DMS153 treated with DMSO at 0.1 percent for 48 hours (cell line): ENCODE data around the gene BRD3.

Experiments
- DNase-seq: peaks from one replicate; lab custom pipeline; 2025; ENCODE audit not compliant: unreplicated experiment; lab: John Stamatoyannopoulos, UW

Gene BRD3

DNA sequence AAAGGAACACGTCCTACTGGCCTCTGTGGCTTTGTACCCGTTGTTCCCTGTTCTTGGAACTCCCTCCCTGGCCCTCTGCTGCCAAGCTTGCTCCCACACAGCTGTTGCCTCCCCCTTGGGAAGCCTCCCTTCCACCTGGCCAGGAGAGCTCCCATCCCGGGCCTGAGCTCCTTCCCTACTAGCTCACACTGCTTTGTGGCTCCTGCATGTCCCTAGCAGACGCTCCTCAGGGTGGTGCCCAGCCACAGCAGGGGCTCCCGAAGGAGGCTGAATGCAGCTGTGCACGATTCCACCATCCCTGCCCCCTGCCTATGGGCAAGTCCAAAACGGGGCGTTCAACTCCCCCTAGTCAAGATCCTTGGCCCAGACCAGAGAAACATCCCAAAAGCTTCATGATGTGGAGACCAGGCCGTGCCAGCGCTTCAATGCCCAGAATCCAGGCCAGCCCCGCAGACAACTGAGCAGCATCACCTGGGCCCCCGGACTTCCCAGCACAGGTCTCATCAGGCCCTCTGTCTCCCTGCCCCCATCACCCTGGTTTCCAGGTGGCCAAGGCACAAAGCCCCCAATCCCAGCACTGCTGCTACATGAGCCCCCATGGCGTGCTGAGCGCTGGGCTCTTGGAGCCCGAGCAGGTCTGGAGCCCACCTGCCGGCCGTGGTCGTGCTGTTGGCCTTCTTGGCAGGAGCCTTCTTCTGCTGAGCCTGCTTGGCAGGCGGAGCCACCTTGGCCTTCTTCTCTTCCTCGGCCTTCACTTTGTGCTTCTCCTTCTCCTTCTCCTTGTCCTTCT, 28.2 kb downstream of the BRD3 start:
- no peak for DNase-seq

DNA sequence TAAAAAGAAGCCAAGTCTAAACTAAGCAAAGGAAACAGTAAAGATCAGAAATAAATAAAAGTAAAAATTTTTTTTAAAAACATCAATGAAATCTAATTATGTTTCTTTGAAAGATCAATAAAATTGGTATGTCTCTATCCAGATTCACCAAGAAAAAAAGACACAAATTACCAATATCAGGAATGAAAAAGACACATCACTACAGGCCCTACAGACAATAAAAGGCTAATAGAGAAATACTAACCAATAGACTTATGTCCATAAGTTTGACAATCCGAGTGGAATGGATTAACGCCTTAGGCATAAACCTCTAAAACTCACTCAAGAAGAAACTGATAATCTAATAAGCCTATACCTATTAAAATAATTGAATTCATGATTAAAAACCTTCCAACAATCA, 30.2 kb downstream of the BRD3 start:
- DNase-seq: no peak

DNA sequence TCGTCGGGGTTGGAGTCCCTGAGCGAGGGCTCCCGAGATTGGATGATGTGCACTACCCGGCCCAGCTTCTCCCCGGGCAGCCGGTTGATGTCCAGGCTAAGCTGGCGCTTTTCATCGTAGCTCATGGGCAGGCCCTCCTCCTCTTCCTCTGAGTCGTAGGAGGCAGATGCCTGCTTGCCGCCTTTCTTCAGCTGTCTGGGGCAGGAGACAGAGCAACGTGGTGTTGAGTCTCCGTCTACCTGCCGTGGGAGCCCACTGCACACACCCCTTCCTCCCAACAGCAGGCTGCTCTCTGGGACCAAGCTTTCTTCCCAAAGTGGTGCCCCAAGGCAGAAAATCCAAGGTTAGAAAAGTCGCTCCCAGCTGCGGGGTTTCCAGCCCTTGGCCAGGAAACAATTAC, 31.7 kb downstream of the BRD3 start:
- no peak for DNase-seq

DNA sequence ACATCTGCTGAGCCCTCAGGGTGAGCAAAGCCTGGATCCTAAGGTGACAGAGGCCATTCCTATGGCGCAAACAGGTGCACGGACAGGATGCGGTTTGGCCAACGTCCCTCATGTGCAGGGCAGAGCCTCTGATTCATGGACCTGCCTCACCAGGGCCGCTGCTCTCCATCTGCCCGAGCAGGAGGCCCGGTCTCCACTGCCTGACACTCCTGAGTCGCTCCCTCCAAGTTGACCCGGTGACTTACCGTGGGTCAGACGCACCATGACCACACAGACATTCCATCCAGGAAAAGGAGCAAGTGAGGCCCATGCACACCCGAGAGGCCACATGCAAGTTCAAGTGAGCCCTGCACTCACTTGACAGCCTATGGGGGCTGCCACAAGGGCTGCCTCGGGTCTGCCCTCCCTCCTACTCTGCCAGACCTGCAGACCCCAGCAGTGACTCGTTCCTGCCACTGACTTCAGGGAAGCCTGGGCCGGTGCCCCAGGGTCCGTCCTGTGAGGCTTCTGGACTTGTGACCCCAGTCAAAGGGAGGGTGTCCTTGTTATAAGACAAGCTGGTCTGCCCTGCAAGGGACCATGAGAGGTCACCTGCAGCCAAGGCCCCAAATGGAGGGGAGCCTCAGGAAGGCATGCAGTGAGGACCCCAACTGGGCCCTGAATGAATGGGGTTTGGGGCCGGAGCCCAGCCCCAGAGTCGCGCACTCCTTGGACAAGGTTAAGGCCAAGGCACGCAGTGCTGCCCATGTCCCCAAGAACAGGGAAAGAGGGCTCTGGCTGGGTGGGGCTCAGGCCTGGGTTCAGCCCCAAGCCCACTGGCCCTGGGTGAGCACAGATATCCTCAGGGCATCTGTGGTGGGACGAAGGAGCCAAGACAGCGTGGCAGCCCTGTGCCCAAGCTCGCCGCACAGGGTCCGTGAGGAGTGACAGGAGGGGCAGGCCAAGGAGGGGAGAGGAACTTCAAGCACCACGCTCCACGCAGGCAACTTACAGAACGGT, 32.5 kb downstream of the BRD3 start:
- no peak for DNase-seq

GRCh38 chr9:134034215-134035040, 33.4 kb downstream of the BRD3 start:
- DNase-seq: no peak

DNA sequence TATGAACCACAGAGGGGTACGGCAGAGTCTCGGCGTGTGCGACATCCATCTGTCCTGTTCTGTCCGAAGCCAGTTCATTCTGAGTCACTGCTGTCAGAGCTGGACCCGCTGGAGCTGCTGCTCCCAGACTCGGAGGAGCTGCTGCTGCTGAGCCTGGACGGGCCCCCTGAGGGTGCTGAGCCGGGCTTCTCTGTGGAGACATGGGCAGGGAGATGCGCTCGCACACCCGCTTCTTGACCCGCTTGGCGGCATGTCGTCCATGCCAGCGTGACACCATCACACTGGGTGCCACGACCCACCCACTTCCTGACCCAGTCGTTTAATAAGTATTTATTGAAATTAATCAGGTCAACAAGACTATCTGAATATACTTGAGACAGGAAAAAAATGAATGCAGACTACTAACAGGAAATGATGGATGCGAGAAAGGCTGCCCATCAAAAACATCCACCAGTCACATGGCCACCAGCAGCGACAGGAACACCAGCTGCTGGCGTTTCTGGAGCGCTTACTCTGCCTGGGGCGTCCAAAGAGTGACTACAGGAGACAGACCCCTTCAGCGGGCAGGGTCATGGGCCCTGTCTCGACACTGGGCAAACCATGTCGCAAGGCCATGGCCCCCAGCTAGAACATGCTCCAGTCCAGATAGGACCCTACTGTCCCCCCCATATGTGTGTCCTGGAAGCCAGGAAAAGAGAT, 34.2 kb downstream of the BRD3 start:
- DNase-seq: no peak

DNA sequence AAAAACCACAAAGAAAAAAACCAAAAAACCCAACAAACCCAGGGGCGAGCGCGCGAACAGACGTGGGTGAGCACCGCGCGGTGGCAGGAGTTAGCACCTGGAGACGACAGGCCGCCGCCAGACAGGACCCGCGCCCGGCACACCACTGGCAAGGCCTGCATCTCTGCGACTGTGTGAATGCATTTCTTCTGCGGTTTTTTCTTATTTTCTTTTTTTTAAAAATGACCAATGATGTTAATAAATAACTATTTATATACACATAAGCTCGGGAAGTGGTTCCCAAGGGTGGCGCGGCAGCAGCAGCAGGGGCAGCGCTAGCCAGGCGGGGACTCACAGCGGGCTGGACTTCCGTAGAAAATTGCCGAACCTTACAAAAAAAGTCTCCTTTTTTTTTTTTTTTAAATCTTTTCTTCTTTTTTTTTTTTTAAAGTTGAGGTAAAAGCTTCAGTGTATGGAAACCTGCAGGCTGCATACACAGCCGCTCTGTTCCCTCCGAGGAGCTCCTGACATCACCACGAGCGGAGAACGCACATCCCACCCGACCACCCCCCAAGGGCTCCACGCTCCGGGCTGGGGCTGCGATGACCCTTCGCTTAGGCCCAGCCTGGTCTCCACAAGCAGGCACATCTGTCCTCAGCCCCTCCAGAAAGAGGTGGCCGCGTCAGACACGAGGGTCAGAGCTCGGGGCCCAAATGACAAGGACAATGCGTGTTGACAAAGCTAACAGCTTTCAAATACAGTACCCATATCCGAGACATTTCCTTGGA, 35.2 kb downstream of the BRD3 start:
- no peak for DNase-seq

DNA sequence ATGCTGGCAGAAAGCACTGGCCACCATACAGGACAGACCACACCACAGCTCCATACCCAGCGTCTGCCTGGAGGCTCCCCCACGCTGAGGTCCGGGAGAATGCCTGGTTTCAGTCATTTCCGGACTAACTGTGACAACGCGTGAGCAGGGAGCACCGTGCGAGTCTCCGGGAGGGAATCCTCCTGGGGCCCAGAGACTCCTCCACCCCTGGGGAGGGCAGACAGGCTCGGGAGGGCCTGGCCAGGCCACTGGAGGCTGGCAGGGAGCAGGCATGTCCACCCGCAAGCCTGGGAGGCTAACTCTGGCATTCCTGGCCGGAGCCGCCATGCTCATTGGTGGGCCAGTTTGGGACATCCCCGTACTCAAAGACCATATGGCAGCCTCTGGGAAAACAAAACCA, 36.0 kb downstream of the BRD3 start:
- DNase-seq: no peak

GRCh38 chr9:134030821-134031470, 36.9 kb downstream of the BRD3 start:
- DNase-seq: no peak

DNA sequence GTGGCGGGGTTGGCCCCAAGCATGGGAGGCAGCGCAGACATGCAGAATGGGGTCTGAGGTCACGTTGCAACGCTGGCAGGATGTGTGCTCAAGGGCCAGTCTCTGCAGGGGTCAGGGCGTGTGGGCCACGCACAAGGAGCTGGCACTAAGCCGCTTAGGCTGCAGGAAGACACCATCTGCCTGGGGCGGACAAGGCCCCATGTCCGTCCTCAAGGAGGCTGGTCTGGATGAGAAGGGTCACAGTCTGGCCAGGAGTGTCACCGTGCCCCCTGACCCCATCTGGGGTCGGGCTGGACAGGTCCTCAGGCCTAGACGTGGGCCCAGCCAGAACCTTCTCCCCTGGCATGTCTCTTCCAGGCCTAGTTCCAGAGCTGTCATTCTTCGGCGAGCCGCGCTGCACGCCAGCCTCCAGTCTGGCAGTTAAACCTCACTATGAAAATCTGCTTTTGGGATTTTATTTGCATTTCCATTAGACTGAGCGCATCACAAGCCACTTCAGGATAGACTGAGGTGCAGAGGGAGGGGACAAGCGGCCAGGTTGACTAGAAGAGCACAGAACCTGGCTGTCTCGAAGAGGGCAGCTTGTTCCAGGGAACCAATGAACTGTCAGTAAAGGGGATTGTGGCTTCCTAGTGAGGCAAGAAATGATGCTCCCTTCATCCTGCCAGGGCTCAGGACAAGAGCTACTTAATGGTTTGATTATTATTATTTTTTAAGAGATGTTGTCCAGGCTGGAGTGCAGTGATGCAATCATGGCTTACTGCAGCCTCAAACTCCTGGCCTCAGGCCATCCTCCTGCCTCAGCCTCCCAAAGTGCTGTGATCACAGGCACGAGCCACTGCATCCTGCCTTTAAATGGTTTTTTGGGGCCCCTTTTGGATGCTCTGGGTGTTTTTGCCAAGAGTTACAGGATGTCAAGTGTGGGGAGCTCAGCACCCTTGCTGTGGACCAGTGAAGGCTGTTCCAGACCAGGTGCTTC, 38.3 kb downstream of the BRD3 start:
- no peak for DNase-seq

- DNase-seq: no peak
These were observed 39.1 kb downstream of the BRD3 start for GRCh38 chr9:134028575-134029247.

DNA sequence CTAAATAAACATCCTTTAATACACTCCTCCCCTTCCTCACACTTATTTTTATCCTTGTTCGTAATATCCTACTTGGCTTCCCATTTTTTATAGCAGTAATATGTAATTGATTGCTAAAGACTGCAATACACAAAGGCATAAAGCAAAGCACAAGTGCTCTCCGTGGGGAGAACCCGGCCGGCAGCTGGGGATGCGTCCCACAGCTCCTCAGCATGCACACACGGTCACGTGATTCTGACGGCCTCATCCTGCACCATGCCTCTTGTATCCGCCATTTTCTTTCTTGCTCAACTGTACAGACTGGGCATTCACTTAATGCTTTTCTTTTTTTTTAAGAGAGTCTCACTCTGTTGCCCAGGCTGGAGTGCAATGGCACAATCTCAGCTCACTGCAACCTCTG, 39.8 kb downstream of the BRD3 start:
- DNase-seq: no peak

GRCh38 chr9:134027561-134027960, 40.3 kb downstream of the BRD3 start:
- DNase-seq: no peak

DNA sequence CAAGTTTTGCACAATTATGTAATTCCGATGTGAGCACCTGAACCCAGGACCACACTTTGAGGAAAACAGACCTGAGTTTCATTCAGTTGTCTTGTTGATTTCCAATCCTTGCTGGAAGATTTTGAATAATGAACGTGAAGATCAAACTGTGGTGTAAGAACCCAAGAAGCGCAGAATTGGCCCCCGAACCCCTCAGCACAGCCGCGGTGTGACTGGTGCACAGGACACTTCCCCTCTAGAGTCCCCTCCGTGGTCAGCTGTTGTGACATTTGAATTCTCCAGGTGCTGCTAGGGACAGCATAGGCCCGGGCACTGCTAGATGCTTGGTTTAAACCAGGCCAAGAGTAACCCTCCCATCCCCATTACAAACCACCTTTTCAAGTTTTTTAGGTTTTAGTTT, 40.8 kb downstream of the BRD3 start:
- DNase-seq: no peak

DNA sequence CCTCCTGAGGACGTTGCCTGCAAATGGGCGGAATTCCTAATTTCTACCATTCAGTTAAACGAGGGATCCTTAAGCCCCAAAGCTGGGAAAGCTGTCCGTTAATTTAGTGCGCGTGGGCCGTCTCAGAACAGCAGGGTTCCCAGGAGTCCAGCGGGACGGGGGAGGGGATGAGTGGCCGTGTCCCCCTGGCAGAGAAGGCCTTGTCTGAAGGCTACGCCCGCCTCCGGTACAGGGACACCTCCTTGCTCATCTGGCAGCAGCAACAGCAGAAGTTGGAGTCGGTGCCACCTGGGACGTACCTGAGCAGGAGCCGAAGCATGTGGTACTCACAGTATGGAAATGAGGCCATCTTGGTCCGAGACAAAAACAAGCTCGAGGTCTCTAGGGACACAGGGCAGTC, 41.2 kb downstream of the BRD3 start:
- no peak for DNase-seq

DNA sequence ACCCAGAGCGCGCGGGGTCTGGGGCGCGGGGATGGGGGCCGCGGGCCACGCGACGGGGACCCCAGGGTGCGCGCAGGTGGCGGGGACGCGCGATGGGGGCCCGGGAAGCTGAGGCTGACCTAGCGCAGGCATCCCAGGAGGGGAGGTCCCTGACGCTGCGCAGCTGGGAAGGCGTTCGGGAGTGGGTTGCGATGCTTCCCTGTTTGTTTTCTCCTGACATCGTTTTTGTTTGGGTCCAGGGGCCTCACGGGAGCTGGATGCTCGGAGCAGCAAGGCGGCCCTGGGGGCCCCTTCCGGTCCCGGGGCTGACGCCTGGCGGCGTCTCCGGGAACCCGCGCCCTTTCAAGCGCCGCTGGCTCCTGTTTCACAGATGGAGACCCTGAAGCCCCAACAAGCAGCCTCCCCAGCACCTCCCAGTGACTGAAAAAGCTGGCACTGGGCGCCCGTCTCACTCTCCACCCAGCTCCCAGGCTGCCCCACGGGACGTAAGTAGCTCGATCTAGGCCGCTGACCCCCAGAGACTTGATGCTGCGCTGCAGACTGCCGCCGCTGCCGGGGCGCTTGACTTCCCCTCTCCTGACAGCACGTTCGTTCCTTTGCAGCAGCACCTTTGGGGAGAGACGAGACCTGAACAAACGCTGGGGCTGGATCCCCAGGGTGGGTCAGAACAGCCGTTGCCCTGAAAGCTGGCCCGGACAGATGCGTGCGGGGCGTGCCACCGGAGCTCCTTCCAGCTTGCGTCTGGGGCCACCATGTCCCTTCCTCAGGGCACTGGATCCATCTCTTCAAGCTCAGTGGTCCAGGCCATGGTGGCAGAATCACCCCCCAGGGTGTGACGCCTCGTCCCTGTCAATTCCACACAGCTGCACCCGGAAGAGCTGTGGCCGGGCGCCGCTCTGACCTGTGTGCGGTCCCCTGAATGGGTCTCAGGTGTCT, 42.0 kb downstream of the BRD3 start:
- DNase-seq: no peak
